Gastrocnemius medialis (tissue), 4 donors: ENCODE measurements around the gene CCDC187.

ENCODE experiments used
- POLR2A ChIP-seq, 2 donors: fragments of 450-650 bp; IDR thresholded peaks; one replicate each; pipeline ENCODE4 v1.6.1; 2017; ENCODE audit warnings: antibody characterized with exemption in 2 of 2, mild to moderate bottlenecking in 2 of 2, moderate library complexity in 2 of 2
- TF ChIP-seq, protein P1 (sequence below), 5 experiments: fragments of 450-650 bp in 3 of 5; fragments of 200-600 bp in 2 of 5; sonication (generic) in 2 of 5; IDR thresholded peaks in 4 of 5; conservative IDR thresholded peaks in 1 of 5; 1 replicate in 4 of 5; 2 replicates in 1 of 5; pipeline ENCODE4 v1.5.1; 2016 to 2019; ENCODE audit warnings: antibody characterized with exemption in 5 of 5, mild to moderate bottlenecking in 3 of 5, moderate library complexity in 3 of 5

DNA sequence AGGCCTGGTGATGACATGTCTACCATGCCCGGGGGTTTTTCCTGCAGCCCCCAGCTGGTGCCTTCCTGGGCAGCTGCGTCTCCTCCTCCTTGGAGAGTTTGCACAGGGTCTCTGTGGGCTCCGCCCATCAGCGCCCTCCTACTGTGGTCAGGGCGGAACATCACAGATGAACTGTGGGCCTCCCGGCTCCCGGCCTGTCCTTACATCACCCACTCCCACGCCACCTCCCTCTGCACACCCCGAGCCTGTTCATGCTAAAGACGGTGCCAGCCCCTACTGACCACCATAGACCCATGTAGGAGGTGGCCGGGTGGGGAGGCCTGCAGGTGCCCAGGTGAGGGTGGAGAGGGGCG, 36.0 kb upstream of the CCDC187 start:
- TF ChIP-seq, protein P1, sequence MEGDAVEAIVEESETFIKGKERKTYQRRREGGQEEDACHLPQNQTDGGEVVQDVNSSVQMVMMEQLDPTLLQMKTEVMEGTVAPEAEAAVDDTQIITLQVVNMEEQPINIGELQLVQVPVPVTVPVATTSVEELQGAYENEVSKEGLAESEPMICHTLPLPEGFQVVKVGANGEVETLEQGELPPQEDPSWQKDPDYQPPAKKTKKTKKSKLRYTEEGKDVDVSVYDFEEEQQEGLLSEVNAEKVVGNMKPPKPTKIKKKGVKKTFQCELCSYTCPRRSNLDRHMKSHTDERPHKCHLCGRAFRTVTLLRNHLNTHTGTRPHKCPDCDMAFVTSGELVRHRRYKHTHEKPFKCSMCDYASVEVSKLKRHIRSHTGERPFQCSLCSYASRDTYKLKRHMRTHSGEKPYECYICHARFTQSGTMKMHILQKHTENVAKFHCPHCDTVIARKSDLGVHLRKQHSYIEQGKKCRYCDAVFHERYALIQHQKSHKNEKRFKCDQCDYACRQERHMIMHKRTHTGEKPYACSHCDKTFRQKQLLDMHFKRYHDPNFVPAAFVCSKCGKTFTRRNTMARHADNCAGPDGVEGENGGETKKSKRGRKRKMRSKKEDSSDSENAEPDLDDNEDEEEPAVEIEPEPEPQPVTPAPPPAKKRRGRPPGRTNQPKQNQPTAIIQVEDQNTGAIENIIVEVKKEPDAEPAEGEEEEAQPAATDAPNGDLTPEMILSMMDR (IDR thresholded peaks at IDR 0.05 in 4 of 5, conservative IDR thresholded peaks at IDR 0.05 in 1 of 5), result no peak
- no peak for TF ChIP-seq POLR2A (IDR thresholded peaks at IDR 0.05)
